ENCODE measurements around the gene SLC6A20. TPM values are rescaled to one million over a fixed set of nuclear protein-coding genes. Genes with fewer than 3 reads are reported as not detected.

SLC6A20 gene
- total RNA-seq, 2 experiments from 2014 or later = not detected

DNA sequence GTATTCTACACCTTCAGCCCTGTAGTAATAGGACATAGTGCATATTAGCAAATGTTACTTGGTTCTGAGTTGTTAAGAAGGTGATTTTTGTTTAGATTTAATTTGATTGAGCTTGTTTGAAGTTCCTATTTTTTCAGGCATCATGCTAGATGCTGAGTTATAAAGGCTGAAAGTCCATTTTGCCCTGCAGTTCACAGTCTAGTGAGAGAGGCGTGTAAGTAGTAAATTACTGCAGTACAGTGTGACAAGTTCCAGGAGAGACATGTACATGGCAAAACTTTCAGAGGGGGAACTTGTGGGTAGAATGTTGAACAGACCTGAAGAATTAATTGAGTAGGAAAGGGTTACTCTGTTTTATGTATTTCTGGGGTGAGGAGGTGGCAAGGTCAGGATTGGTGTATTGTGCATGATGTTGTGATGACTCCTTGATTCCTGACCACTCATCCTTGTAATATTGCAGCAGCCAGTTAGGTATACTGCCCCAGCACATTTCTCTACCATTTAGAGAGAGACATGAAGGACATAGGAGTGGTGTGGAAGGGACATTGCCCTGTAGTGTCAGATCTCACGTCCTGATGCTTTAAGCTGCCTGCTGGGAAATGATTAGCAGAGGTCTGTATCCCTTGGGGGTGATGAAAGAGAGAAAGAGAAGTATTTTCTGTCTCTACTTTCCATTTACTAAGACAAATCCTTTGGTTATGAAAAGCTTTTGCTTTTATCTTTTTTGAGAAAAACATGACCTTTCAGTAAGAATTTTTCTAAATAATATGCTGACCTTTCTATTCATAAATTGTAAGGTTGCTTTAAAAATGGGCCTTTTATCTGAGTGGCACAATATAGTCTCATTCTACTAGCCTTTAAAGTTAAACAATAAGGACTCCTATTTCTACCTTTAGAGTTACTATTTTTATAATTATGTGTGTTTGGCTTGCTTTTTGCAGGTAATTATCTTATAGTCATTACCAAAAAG is 90.2 kb downstream of the SLC6A20 start:
- peak; percentile 82 for ATAC-seq
- H3K27me3 Mint-ChIP-seq = no peaks in the 10 kb centered on the region
- peaks cover 32% of the 10 kb centered on the region for H3K36me3 Mint-ChIP-seq (ENCODE audit: low read depth)
- CTCF ChIA-PET = interaction anchor here (0.7 to 3.3 kb wide), 6 partner anchors 9 to 50 kb away, joined by 3 to 18 read pairs (median 4); no protein-coding TSS in a partner anchor
- POLR2A ChIA-PET = no interaction called here
- intact Hi-C loops (cut with DNase I, micrococcal nuclease) = no loop called here
- no peak for DNase-seq
- H3K9me3 Mint-ChIP-seq (ENCODE audit: low read depth) = no peaks in the 10 kb centered on the region
- no peak overlapping the region for H3K4me3 Mint-ChIP-seq
- peaks cover 31% of the 10 kb centered on the region for H3K4me1 Mint-ChIP-seq
- H3K27ac Mint-ChIP-seq = peak overlapping the region; percentile 13

Other genes starting within 250 kb of the SLC6A20 start
- gene LIMD1, start 201.8 kb downstream of the SLC6A20 start, total RNA-seq = 10 to 100 TPM; 20.1 to 22.9 TPM
- gene SACM1L, start 107.1 kb downstream of the SLC6A20 start, total RNA-seq = 10 to 100 TPM; 34.2 to 51.8 TPM
- gene LZTFL1, start 45.6 kb upstream of the SLC6A20 start, total RNA-seq = 1 to 10 TPM; 4.5 to 6.6 TPM
- not detected for gene CCR9, start 90.0 kb upstream of the SLC6A20 start, total RNA-seq
- under 1 TPM; 0.42 to 0.85 TPM for gene CXCR6, start 146.9 kb upstream of the SLC6A20 start, total RNA-seq
- gene FYCO1, start 199.3 kb upstream of the SLC6A20 start, total RNA-seq = 10 to 100 TPM in 1 of 2 experiments, 1 to 10 TPM in 1; 8.2 to 10.6 TPM
- not detected for gene XCR1, start 230.9 kb upstream of the SLC6A20 start, total RNA-seq

Measured in activated CD4-positive, alpha-beta T cell treated with anti-CD3 and anti-CD28 coated beads for 36 hours (primary cell).